PC-9 (cell line): ENCODE data around the gene SDSL. TPM values are rescaled to one million over a fixed set of nuclear protein-coding genes. Genes with fewer than 3 reads are reported as not detected.

ENCODE experiments used
- BruUV-seq: library from RNA; stranded (reverse); fragments of 400-500 nt; replicated peaks from 2 replicates; lab custom pipeline; 2021; lab: Mats Ljungman, UMichigan
- CTCF ChIA-PET: fragments of 300-600 bp; sonication (Branson Sonifier 250); formaldehyde crosslinking; loops from one replicate; lab custom pipeline; 2022; ENCODE audit warnings: antibody characterized with exemption; lab: Charles Lee
- POLR2A ChIA-PET: fragments of 300-600 bp; sonication (Branson Sonifier 250); formaldehyde crosslinking; loops from one replicate; lab custom pipeline; 2022; ENCODE audit warnings: antibody characterized with exemption; ENCODE audit not compliant: unreplicated experiment; lab: Charles Lee
- DNase-seq, 2 experiments: peaks; one replicate each; pipeline versions ENCODE4 v3.0.0 to v3.0.0-alpha.2; 2015 to 2022; ENCODE audit warnings: mixed read lengths in 1 of 2
- H2AFZ ChIP-seq: fragments of 200-600 bp; sonication (generic); 2 replicates; pipeline ENCODE4 v1.8.1; 2017; ENCODE audit warnings: antibody characterized with exemption
- H3F3A ChIP-seq: fragments of 200-600 bp; sonication (generic); 2 replicates; pipeline ENCODE4 v1.8.1; 2017; ENCODE audit warnings: antibody characterized with exemption, mild to moderate bottlenecking, low read depth; ENCODE audit not compliant: insufficient read depth
- H3K27ac ChIP-seq: fragments of 200-600 bp; sonication (generic); 2 replicates; pipeline ENCODE4 v1.6.1; 2016; ENCODE audit warnings: mixed run types
- H3K27me3 ChIP-seq: fragments of 200-600 bp; sonication (generic); 2 replicates; pipeline ENCODE4 v1.6.1; 2016; ENCODE audit warnings: low read depth, mixed run types; ENCODE audit not compliant: insufficient read depth
- H3K36me3 ChIP-seq: fragments of 200-600 bp; sonication (generic); 2 replicates; pipeline ENCODE4 v1.6.1; 2016; ENCODE audit warnings: low read depth, mixed run types
- H3K4me1 ChIP-seq: fragments of 200-600 bp; sonication (generic); replicated peaks from 2 replicates; pipeline ENCODE4 v1.6.1; 2016; ENCODE audit warnings: mixed run types; ENCODE audit not compliant: insufficient read depth
- H3K4me2 ChIP-seq: fragments of 200-600 bp; sonication (generic); 2 replicates; pipeline ENCODE4 v1.6.1; 2017; ENCODE audit warnings: mixed run types
- H3K4me3 ChIP-seq: fragments of 200-600 bp; sonication (generic); 2 replicates; pipeline ENCODE4 v1.6.1; 2016; ENCODE audit warnings: mixed run types
- H3K79me2 ChIP-seq: fragments of 200-600 bp; sonication (generic); 2 replicates; pipeline ENCODE4 v1.6.1; 2017; ENCODE audit warnings: low read depth, mixed run types
- H3K9me2 ChIP-seq: fragments of 200-600 bp; sonication (generic); 2 replicates; pipeline ENCODE4 v1.8.1; 2017; ENCODE audit warnings: mild to moderate bottlenecking; ENCODE audit not compliant: insufficient read depth
- H3K9me3 ChIP-seq: fragments of 200-600 bp; sonication (generic); 2 replicates; pipeline ENCODE4 v1.8.1; 2016; ENCODE audit warnings: low read depth; ENCODE audit not compliant: insufficient read depth
- H4K20me1 ChIP-seq: fragments of 200-600 bp; sonication (generic); 2 replicates; pipeline ENCODE4 v1.8.1; 2017; ENCODE audit not compliant: insufficient read depth
- CTCF ChIP-seq: fragments of 200-600 bp; sonication (generic); conservative IDR thresholded peaks from 2 replicates; pipeline ENCODE4 v1.6.1; 2017; ENCODE audit warnings: mixed run types, antibody characterized with exemption, mild to moderate bottlenecking, moderate library complexity
- EZH2 ChIP-seq: fragments of 200-600 bp; sonication (generic); IDR thresholded peaks from 2 replicates; pipeline ENCODE4 v1.8.0; 2017; ENCODE audit warnings: antibody characterized with exemption, low read depth
- intact Hi-C: fragments of 100-400 bp; cut with micrococcal nuclease; formaldehyde crosslinking; loops from one replicate; pipeline ENCODE4 v1.10.0; 2022; ENCODE audit not compliant: unreplicated experiment
- total RNA-seq: library from RNA; stranded (reverse); gene quantifications from 2 replicates; pipeline ENCODE4 v1.2.3, GENCODE V29; 2021

The SDSL gene
- total RNA-seq, 1 experiment from 2014 or later: 14.2 TPM

DNA sequence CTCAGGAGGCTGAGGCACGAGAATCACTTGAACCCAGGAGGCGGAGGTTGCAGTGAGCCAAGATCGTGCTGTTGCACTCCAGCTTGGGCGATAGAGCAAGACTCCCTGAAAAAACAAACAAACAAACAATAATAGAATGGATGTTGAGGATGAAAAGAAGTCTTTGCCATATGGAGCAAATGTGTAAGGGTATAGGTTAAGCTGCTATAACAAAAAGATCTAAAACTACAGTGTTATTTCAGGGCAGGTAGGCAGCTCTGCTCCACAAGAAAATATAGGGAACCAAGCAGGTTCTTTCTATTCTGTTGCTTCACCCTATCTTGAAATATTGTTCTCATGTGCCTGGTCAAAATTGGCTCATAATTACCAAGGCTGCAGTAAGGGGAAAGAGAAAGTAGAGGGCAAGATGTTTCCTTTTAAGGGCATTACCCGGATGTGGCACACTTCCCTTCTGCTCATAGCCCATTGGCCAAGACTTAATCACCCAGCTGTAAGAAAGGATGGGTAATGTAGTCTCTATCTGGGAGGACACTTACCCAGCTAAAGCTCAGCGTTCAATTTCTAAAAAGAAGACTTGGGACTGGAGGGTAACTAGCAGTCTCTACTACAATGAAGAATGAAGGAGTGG, 23.5 kb downstream of the SDSL start:
- H3K36me3 ChIP-seq: no peaks in the 10 kb centered on the region
- no peaks in the 10 kb centered on the region for H3K4me1 ChIP-seq
- intact Hi-C loops: no loop called here
- DNase-seq: no peak
- POLR2A ChIA-PET: interaction anchor here (0.7 kb wide), 2 partner anchors 111 to 233 kb away, joined by 4 to 8 read pairs; partner anchors contain the start of gene SLC8B1
- CTCF ChIA-PET: no interaction called here
- no peak overlapping the region for H3K4me3 ChIP-seq
- H3F3A ChIP-seq: peaks cover 4% of the 10 kb centered on the region; the same call in 1 of the 2 replicates
- no peaks in the 10 kb centered on the region for H3K9me3 ChIP-seq
- H3K27me3 ChIP-seq: 0 out of 2 replicates have a peak, but pooled peaks cover 6% of the 10 kb centered on the region
- H3K9me2 ChIP-seq: no peaks in the 10 kb centered on the region
- TF ChIP-seq CTCF (no peak), EZH2 (no peak)
- BruUV-seq: no TSS peak
- no peak overlapping the region for H3K27ac ChIP-seq
- no peak overlapping the region for H3K4me2 ChIP-seq
- H4K20me1 ChIP-seq: no peaks in the 10 kb centered on the region
- no peaks in the 10 kb centered on the region for H3K79me2 ChIP-seq
- no peak overlapping the region for H2AFZ ChIP-seq

DNA sequence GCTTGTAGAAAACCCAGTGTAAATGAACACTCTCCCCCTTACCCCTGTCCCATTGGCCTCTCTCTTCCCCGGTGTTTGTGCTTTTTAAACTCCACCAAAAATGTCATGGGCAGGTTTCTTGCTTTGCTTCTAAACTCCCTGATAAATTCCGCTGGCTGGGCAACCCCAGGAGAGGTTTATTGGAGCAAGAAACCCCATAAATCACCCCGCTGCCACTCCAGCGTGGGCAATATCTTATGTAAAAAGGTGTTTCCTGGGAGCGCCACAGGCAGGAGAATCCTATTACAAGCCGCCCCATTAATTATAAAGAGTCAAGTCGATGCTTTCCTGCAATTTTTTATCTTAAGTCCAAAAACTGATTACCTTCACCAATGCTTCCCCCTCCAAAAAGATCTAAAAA, 26.7 kb downstream of the SDSL start:
- no peak overlapping the region for H2AFZ ChIP-seq
- no peaks in the 10 kb centered on the region for H3K9me3 ChIP-seq
- no TSS peak for BruUV-seq
- peaks cover 10% of the 10 kb centered on the region; the same call in 1 of the 2 replicates for H3F3A ChIP-seq
- 0 out of 2 replicates have a peak, but pooled peaks cover 6% of the 10 kb centered on the region for H3K27me3 ChIP-seq
- H4K20me1 ChIP-seq: no peaks in the 10 kb centered on the region
- H3K4me1 ChIP-seq: no peaks in the 10 kb centered on the region
- H3K27ac ChIP-seq: no peak overlapping the region
- H3K9me2 ChIP-seq: no peaks in the 10 kb centered on the region
- no peaks in the 10 kb centered on the region for H3K79me2 ChIP-seq
- intact Hi-C loops: no loop called here
- no peak overlapping the region for H3K4me2 ChIP-seq
- H3K36me3 ChIP-seq: no peaks in the 10 kb centered on the region
- POLR2A ChIA-PET: no interaction called here
- no peak overlapping the region for H3K4me3 ChIP-seq
- CTCF ChIA-PET: interaction anchor here (1.2 kb wide), 1 partner anchor 14 kb away, joined by 5 read pairs; no protein-coding TSS in a partner anchor
- TF ChIP-seq CTCF: no peak
- TF ChIP-seq EZH2: no peak
- no peak for DNase-seq

- Histone ChIP-seq H3K4me2 (no peak overlapping the region), H3K4me3 (no peak overlapping the region), H3K36me3 (no peaks in the 10 kb centered on the region), H2AFZ (no peak overlapping the region), H4K20me1 (no peaks in the 10 kb centered on the region), H3F3A (peaks cover 10% of the 10 kb centered on the region; the same call in 1 of the 2 replicates), H3K9me2 (no peaks in the 10 kb centered on the region), H3K9me3 (no peaks in the 10 kb centered on the region), H3K27me3 (0 out of 2 replicates have a peak, but pooled peaks cover 6% of the 10 kb centered on the region), H3K4me1 (no peaks in the 10 kb centered on the region), H3K79me2 (no peaks in the 10 kb centered on the region), H3K27ac (no peak overlapping the region)
- TF ChIP-seq CTCF (no peak), EZH2 (no peak)
- POLR2A ChIA-PET: no interaction called here
- intact Hi-C loops: no loop called here
- no peak for DNase-seq
- CTCF ChIA-PET: interaction anchor here (1.2 kb wide), 1 partner anchor 13 kb away, joined by 5 read pairs; no protein-coding TSS in a partner anchor
- BruUV-seq: no TSS peak
These were observed 27.1 kb downstream of the SDSL start for GRCh38 chr12:113449299-113449698.
